SHP77 treated with DMSO at 0.1 percent for 48 hours (cell line): ENCODE measurements around the gene COMMD6.
"Not testable (repeated sequence)": the region's sequence is repeated elsewhere in the genome, so short reads cannot be mapped to it uniquely, and the experiment has no call there.

Source experiments
- DNase-seq: peaks from one replicate; lab custom pipeline; 2025; lab: John Stamatoyannopoulos, UW

Gene COMMD6

GRCh38 chr13:75537401-75538365 is at the start of gene COMMD6:
COMMD6 (minus strand) TSS chr13:75537841; CDS start chr13:75537805, 36 bp downstream.
- DNase-seq = peak; percentile 89

DNA sequence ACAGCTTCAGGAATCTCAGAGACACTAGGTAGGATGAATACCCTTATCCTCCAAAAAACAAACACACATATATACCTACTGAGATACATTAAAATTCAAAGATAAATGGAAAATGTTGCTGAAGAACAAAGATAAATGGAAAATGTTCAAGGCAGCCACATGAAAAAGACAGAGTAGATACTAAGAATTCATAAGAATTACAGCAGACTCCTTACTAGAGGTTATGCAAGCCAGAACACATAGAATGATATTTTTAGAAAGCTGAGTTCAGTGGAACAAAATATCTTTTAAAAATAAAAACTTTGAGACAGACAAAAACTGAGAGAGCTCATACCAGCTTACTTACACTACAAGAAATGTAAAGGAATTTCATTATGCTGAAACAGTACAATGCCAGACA is 47.5 kb upstream of the COMMD6 start:
- DNase-seq = no peak

- no peak for DNase-seq
Measured at GRCh38 chr13:75583091-75583490, 45.5 kb upstream of the COMMD6 start.

DNA sequence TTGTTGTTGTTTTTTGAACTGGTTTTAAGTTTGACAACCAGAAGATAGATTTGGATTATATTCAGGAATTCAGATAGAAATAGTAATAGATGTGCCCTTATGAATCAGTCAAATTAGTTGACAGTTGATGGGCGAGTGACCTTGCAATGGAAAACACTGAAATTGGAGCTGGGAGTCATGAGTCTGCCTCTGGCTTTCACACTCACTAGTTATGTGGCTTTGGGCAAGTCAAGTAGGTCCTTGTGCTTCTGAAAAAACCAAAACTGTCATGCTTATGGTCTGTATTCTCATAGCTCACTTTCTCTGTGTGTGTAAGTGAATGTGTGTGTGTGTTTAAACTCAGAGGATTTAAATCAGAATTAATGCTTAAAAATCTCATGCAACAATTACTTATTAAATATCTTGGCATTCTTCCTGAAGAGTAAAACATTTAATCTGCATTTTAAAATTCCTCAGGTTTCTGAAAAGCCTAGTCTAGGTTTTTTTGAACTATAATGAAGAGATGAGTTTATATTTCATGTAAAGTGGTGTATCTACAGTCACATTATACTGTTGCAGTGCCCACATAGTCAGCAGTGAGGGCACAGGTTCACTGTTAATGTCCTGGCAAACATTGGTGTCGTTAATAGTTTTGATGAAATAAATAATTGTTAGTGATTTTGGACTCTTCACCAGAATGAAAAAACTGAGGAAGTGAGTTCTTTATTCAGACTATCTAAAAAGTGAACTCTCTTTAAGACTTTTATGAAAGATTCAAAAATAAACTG is 44.4 kb upstream of the COMMD6 start:
- DNase-seq = no peak

GRCh38 chr13:75579529-75579928 is 41.9 kb upstream of the COMMD6 start:
- no peak for DNase-seq

DNA sequence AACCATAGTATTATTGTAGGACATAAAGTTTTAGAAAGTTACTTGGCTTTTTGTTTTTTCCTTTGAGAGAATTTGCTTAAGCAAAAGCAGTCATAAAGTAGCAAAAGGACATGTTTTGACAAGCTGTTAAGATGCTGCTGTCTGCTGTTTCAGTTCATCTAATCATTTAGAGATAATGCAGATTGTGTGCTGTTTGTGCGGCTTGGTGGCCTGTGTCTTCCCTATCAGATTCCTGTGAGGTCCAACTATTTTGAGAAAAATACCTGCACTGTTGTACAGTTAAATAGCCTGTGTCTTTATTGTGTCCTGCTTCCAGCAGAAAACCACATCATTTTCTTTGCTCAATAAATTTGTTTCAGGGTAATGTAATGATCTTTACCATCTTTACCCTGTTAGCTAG is 31.9 kb upstream of the COMMD6 start:
- no peak for DNase-seq

GRCh38 chr13:75566658-75567057 is 29.0 kb upstream of the COMMD6 start:
- no peak for DNase-seq

- DNase-seq = no peak
Measured at GRCh38 chr13:75558145-75558840, 20.7 kb upstream of the COMMD6 start.

DNA sequence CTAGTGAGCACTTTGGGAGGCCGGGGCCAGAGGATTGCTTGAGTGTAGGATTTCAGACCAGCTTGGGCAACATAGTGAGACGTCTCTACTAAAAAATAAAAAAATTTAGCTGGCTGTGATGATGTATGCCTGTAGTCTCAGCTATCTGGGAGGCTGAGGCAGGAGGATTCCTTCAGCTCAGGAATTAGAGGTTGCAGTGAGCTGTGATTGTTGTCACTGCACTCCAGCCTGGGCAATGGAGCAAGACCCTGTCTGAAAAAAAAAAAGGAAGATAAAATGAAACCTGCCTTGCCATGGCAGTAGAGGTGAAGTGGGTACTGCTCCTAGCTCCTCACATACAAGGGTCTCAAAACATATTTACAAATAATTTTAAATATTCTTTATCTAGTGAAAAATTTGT is 19.3 kb upstream of the COMMD6 start:
- no peak for DNase-seq

- no peak for DNase-seq
Measured at GRCh38 chr13:75555836-75556235, 18.2 kb upstream of the COMMD6 start.

- no peak for DNase-seq
Measured at GRCh38 chr13:75554981-75555380, 17.3 kb upstream of the COMMD6 start.

GRCh38 chr13:75554464-75554863 is 16.8 kb upstream of the COMMD6 start:
- DNase-seq = no peak

DNA sequence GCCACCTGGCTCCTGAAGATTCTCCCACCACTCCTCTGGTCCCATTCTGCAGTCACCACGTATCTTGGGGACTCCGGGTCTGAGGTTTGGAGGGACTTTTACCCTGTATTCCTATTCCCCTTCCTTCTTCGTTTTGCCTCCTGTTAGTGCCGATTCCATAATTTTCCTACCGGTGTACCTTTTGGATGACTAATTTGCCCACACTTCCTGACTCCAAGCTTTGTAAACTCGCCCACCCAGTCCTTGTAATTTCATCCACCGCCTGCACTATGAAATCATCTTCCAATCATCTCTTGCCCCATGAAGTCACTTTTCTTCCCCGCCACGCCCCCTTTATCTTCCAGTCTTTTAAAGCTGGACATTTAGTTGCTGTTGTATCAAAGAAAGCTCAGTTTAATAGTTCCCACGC is 12.5 kb upstream of the COMMD6 start:
- no peak for DNase-seq

DNA sequence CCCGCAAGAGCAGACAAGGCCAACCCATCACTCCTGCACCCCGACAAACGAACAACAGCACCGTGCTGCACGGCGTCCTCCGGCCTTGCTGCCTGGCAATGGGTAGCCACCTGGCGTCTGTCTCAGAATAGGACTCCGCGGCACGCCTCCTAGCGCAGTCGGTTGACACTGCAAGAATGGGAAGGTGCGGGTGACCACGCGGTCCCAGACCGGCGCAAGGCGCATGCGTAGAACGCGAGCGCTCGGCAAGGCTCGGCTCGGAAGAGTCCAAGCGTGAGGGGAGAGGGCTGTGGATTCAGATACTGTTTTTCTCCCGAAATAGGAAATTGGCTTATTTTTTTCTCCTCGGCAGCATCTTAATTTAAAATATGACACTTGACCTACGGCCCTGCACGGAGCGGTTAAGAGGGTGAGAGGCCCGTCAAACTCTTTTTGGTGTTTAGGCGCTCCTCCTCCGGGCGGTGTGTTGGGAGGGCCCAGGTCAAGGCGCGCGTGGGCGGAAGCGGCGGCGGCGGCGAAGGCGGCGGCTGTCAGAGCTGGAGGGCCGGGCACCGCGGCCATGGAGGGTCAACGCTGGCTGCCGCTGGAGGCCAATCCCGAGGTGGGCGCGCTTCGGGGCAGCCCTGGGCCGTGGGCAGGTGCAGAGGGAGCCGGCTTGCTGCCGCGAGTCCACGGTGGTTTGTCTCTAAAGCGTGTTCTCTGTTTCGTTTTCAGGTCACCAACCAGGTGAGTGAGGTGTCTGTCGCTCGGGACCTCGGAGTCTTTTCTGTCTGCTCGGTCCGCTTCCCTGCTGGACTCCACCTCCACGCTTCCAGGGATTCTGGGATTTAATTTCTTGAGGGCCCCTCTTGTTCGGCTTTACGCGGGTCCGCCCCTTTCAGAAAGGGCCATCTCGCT is 11.9 kb upstream of the COMMD6 start, which contains the start of gene UCHL3:
Gene UCHL3, plus strand, starts transcription at position 530 of the 897 bp plus-strand sequence. Its CDS starts 30 bp downstream, at position 560.
- peak; percentile 79 for DNase-seq

DNA sequence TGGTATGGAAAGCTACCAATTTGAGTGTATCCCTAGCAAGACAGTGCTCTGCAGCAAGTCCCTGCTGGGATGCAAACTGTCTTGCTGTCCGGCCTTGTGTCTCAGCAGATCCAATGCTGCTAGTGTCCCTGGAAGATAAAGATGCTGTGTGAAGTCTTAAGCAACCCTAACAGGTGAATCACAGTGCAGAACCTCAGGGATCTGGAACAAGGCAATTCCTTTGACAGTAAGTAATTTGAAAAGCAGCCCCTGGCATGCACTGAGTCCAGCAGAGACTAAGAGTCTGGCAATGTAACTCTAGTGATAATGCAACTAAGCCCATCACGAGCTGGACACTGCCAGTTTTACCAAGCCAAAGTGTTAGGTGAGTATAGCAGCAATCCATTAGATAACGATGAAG is 10.3 kb upstream of the COMMD6 start:
- no peak for DNase-seq

DNA sequence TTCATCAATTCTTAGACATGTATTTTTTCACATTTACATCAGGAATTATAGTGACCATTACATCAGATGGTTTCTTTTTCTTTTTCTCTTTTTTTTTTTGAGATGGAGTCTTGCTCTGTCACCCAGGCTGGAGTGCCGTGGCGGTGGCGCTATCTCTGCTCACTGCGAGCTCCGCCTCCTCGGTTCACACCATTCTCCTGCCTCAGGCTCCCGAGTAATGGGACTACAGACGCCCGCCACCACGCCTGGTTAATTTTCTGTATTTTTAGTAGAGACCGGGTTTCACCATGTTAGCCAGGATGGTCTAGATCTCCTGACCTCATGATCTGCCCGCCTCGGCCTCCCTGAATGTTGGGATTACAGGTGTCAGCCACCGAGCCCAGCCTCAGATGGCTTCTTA is 7.7 kb upstream of the COMMD6 start:
- DNase-seq = not testable (repeated sequence)

DNA sequence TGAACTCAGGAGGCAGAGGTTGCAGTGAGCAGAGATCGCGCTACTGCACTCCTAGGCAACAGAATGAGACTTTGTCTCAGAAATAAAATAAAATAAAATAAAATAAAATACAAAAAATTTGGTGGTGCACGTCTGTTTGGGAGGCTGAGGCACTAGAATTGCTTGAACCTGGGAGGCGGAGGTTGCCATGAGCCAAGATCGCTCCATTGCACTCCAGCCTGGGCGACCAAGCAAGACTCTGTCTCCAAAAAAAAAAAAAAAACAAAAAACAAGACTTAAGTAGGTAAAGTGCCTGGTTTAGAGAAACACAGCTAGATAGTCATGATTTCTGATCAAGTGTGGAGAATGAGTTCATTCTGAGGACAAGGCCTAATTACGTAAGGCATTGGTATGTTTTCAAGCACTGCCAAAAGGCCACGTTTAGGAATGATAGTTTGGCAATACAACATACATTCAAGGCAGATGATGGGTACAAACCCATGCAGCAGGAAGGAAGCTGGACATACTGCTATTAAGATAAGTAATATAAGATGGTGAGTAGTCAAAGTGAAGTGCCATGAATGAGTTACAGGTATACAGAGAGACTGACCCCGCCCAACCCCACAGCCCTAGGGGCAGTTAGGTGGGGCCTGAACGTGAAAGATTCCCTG is 7.2 kb upstream of the COMMD6 start:
- no peak for DNase-seq

GRCh38 chr13:75541961-75542360 is 4.3 kb upstream of the COMMD6 start:
- no peak for DNase-seq

DNA sequence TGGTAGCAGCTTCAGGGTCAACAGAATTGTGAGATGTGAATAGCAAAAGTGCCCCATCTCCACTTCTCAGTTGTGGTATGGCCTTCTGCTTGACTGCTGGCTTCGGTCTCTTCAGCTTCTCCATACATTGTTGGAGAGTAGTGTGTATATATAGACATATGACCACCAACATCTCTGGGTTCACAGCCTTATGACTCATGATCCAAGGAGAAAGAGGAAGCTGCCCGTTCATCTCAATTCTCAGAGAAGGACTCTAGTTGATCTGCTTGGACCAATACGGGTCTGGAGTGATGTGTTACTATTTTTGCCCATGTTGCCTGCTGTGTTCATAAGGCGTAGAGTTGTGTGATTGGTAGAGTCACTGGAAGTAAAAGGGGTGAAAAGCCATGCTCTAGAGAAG is 3.6 kb upstream of the COMMD6 start:
- DNase-seq = no peak

DNA sequence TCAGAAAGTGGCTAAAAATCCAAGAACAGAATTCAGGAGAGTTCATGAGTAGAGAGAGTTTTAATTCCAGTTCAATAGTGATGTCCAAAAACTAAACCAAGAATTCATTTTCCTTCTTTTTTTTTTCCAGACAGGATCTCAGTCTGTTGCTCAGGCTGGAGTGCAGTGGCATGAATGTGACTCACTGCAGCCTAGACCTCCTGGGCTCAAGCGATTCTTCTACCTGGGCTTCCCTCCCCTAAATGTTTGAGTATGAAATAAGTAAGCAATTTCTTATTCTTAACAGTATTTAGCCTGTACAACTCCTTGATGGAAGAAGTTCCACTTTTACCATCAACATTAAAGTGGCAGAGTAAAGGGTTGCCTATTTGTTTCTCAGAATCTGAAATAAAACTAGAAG is 3.8 kb downstream of the COMMD6 start:
- DNase-seq = no peak

GRCh38 chr13:75530549-75530961 is 7.1 kb downstream of the COMMD6 start:
- DNase-seq = no peak
